Hippocampal formation (tissue), 2 donors: ENCODE data around the gene FAM83F.

Experiments
- DNase-seq, 2 donors: peaks; one replicate each; lab custom pipeline; 2025; lab: John Stamatoyannopoulos, UW

Gene FAM83F

GRCh38 chr22:40067639-40068038 is 72.9 kb downstream of the FAM83F start:
- no peak for DNase-seq

GRCh38 chr22:40070701-40071100 is 75.9 kb downstream of the FAM83F start:
- no peak for DNase-seq

DNA sequence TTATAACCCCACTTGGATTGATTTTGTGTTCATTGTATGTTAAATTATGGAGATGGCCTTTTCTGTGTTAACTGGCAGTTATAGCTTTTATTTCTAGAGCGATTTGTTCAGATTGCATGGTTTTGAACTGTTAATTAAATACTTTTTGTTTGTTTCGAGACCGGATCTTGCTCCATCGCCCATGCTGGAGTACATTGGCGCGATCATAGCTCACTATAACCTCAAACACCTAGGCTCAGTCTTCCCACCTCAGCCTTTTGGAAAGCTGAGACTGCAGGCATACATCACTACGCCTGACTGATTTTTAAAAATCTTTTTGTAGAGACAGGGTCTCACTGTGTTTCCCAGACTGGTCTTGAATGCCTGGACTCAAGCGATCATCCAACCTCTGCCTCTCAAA is 77.0 kb downstream of the FAM83F start:
- no peak for DNase-seq

- DNase-seq, result no peak
These were observed 82.2 kb downstream of the FAM83F start for GRCh38 chr22:40076702-40077645.

DNA sequence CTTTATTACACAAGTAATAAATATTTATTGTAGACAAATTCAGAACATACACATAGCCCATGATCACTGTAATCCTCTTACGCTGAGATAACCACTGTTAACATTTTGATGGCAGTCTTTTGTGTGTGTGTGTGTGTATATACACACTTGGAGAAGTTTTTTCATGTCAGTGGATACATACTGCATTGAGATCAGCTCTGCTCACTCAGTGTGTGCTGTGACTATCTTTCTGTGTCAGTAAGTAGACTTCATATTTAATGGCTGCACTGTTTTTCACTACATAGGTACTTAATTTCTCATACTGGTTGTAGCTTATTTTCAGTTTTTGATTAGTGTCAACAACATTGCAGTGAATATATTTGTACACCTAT is 82.9 kb downstream of the FAM83F start:
- DNase-seq, result no peak

DNA sequence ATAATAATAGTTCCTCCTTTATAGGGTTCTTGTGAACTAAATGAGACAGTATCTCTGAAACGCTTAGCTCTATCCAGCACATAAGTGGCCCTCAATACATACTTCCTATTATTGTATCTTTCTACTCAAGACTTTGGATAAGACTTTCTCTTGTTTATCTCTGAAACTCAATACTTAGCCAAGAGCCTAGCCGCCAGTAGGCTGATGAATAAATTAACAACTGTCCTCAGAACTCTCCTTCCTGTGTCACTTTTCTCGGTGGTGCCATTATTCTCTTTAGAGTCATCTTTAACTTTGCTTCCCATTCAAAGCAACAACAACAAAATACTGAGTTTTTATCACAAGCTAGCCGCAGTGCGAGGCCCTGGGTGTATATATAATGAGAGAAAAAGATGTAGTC is 86.9 kb downstream of the FAM83F start:
- no peak for DNase-seq

GRCh38 chr22:40082184-40082583 is 87.4 kb downstream of the FAM83F start:
- no peak for DNase-seq

- no peak for DNase-seq
These were observed 89.0 kb downstream of the FAM83F start for GRCh38 chr22:40083794-40084193.

DNA sequence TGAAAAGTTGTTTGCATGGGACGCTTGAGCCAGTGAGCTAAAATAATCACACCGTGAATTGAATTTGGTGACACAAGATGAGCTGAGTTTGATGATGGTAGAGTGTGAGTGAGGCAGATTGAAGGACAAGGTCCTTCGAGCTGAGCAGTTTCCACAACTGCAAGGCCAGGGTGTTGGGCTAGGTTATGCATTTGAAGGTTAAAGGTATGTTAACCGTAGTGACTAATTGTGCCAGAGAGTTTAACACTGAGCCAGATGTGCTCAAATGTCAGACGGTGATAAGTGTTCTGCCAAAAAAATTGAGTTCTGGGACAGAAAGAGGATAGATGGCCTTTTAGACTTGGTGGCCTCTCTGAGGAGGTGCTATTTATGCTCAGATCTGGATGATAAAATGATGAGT is 89.5 kb downstream of the FAM83F start:
- DNase-seq, result no peak

DNA sequence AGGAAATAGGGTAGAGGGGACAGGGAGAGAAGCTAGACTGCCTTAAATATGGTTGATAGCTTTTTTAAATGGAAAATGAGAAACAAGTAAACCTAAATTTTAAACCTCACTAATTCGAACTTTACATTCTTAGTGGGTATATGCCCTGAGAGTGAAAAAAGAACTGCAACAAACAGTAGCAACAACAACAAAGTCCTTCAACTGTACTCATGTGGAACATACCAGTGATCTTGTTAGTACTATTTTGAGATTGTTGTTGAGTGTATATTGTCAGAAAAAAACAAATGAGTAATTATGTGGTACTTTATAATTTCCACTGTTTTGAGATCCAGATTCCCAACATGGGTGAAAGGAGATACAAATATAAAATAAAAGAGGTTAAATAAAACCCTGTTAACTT is 94.1 kb downstream of the FAM83F start:
- no peak for DNase-seq
